Measurements from ENCODE around the gene LEKR1.

LEKR1 gene

DNA sequence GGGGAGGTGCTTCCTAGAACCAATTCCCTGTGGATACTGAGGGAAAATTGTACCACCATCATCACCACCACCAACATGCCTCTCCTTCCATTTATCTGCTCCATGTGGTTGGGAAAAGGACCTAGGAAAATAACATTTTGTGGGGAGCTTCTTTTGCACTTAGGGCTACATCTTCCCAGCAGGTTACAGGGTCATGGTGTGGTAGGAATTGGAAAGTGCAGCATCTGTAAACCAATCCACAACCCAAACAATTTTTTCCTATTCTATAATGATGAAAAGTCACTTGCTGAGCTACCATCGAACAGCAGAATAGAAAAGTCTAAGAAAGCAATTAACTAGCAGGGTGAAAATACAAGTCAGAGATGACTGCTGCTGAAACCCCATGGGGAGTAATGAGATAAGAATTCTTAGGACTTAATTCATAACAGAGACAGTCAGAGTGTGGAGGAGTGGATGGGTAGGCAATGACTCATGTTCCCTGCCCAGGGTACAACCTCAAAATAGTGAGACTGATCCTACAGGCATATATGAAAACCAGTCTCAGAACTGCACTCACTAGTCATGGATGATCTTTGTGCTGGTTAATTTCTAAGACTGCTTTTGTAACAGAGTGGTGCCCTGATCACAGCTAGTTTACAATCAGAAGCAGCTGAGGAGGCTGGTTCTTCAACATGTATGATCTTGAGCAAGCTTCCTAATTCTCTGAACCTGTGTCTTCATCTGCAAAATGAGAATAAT lies 38.1 kb upstream of the LEKR1 start:
- CTCF ChIA-PET: no interaction called here
- POLR2A ChIA-PET: no interaction called here
- TF ChIP-seq HDGF (IDR thresholded peaks at IDR 0.05; ENCODE audit: borderline replicate concordance): no peak
- TF ChIP-seq FOXA1 (IDR thresholded peaks at IDR 0.05): no peak
- TF ChIP-seq ELF4 (IDR thresholded peaks at IDR 0.05): no peak
- TF ChIP-seq ARNT (IDR thresholded peaks at IDR 0.05): no peak
- TF ChIP-seq FOXM1 (IDR thresholded peaks at IDR 0.05; ENCODE audit: borderline replicate concordance): no peak
- TF ChIP-seq CTBP1 (IDR thresholded peaks at IDR 0.05; ENCODE audit: borderline replicate concordance): no peak
- TF ChIP-seq LEF1 (IDR thresholded peaks at IDR 0.05; ENCODE audit: borderline replicate concordance): no peak
- TF ChIP-seq ZNF384 (IDR thresholded peaks at IDR 0.05): no peak
- no peak for TF ChIP-seq SUZ12 (IDR thresholded peaks at IDR 0.05)
- no peak for TF ChIP-seq L3MBTL2 (conservative IDR thresholded peaks at IDR 0.05)
- peak; percentile 12 for DNase-seq (ENCODE audit: extremely low spot score)

- no peak for DNase-seq (ENCODE audit: extremely low spot score)
- ChIA-PET POLR2A (no interaction called here), CTCF (no interaction called here)
- TF ChIP-seq CTBP1 (IDR thresholded peaks at IDR 0.05; ENCODE audit: borderline replicate concordance): no peak
- no peak for TF ChIP-seq L3MBTL2 (conservative IDR thresholded peaks at IDR 0.05)
- no peak for TF ChIP-seq TARDBP (IDR thresholded peaks at IDR 0.05)
- TF ChIP-seq SUZ12 (IDR thresholded peaks at IDR 0.05): no peak
- TF ChIP-seq ZNF384 (IDR thresholded peaks at IDR 0.05): no peak
- TF ChIP-seq, protein P1, sequence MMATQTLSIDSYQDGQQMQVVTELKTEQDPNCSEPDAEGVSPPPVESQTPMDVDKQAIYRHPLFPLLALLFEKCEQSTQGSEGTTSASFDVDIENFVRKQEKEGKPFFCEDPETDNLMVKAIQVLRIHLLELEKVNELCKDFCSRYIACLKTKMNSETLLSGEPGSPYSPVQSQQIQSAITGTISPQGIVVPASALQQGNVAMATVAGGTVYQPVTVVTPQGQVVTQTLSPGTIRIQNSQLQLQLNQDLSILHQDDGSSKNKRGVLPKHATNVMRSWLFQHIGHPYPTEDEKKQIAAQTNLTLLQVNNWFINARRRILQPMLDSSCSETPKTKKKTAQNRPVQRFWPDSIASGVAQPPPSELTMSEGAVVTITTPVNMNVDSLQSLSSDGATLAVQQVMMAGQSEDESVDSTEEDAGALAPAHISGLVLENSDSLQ (IDR thresholded peaks at IDR 0.05): no peak
- no peak for TF ChIP-seq ARNT (IDR thresholded peaks at IDR 0.05)
- no peak for TF ChIP-seq SP1 (IDR thresholded peaks at IDR 0.05)
- no peak for TF ChIP-seq LEF1 (IDR thresholded peaks at IDR 0.05; ENCODE audit: borderline replicate concordance)
- TF ChIP-seq NFRKB (IDR thresholded peaks at IDR 0.05): no peak
- no peak for TF ChIP-seq FOXM1 (IDR thresholded peaks at IDR 0.05; ENCODE audit: borderline replicate concordance)
- no peak for TF ChIP-seq FOXA1 (IDR thresholded peaks at IDR 0.05)
- TF ChIP-seq HDGF (IDR thresholded peaks at IDR 0.05; ENCODE audit: borderline replicate concordance): no peak
Observed at GRCh38 chr3:156788846-156789245, 37.3 kb upstream of the LEKR1 start.

GRCh38 chr3:156790156-156790555 lies 36.0 kb upstream of the LEKR1 start:
- CTCF ChIA-PET: no interaction called here
- TF ChIP-seq BHLHE40 (IDR thresholded peaks at IDR 0.05; ENCODE audit: borderline replicate concordance) (no peak), SP1 (IDR thresholded peaks at IDR 0.05) (no peak), ELF4 (IDR thresholded peaks at IDR 0.05) (no peak), LEF1 (IDR thresholded peaks at IDR 0.05; ENCODE audit: borderline replicate concordance) (no peak), CTBP1 (IDR thresholded peaks at IDR 0.05; ENCODE audit: borderline replicate concordance) (no peak)
- TF ChIP-seq, protein P1 (IDR thresholded peaks at IDR 0.05): no peak
- DNase-seq (ENCODE audit: extremely low spot score): no peak
- POLR2A ChIA-PET: no interaction called here

DNA sequence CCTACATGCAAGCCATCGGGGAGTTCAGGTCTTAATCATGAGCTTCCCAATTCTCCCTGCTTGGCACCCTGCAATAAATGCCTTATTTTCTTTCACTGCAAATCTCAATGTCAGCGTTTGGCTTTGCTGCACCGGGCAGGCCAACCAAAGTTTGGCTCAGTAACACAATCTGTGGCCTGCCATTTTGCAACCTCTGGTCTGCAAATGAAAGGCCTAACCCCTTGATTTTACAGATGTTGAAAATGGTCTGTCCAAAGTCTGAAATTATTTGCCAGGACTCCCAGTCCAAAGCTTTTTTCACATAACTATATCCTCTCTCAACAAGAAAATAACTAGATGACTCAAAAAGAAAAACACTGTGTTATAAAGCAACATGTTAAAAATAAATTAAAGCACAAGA lies 34.0 kb upstream of the LEKR1 start:
- ChIA-PET POLR2A (no interaction called here), CTCF (no interaction called here)
- no peak for TF ChIP-seq SP1 (IDR thresholded peaks at IDR 0.05)
- no peak for TF ChIP-seq BHLHE40 (IDR thresholded peaks at IDR 0.05; ENCODE audit: borderline replicate concordance)
- TF ChIP-seq, protein P1 (IDR thresholded peaks at IDR 0.05): no peak
- no peak for TF ChIP-seq HDGF (IDR thresholded peaks at IDR 0.05; ENCODE audit: borderline replicate concordance)
- TF ChIP-seq ZNF384 (IDR thresholded peaks at IDR 0.05): no peak
- DNase-seq (ENCODE audit: extremely low spot score): no peak

DNA sequence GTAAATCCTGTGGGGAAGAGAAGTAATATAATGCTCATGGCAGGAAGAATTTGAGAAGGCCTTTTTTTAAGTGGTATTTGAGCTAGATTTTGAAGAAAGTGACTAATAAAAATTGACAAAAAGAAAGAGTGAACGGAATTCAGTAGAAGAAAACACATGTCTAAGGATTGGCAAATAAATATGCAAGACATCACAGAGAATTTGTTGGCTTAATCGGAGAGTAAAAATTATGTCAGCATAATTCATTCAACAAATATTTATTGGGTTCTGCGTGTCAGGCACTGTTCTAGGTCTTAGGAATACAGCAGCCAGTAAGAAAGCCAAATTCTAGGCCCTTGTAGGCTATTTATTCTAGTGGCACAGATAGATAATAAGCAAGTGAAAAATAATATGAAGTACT lies 33.6 kb upstream of the LEKR1 start:
- TF ChIP-seq TARDBP (IDR thresholded peaks at IDR 0.05) (no peak), CTBP1 (IDR thresholded peaks at IDR 0.05; ENCODE audit: borderline replicate concordance) (no peak), LEF1 (IDR thresholded peaks at IDR 0.05; ENCODE audit: borderline replicate concordance) (no peak), BHLHE40 (IDR thresholded peaks at IDR 0.05; ENCODE audit: borderline replicate concordance) (no peak), L3MBTL2 (conservative IDR thresholded peaks at IDR 0.05) (no peak), NFRKB (IDR thresholded peaks at IDR 0.05) (no peak), ZNF384 (IDR thresholded peaks at IDR 0.05) (no peak), ELF4 (IDR thresholded peaks at IDR 0.05) (no peak), ARNT (IDR thresholded peaks at IDR 0.05) (no peak), HDGF (IDR thresholded peaks at IDR 0.05; ENCODE audit: borderline replicate concordance) (no peak), FOXA1 (IDR thresholded peaks at IDR 0.05) (no peak), FOXK2 (IDR thresholded peaks at IDR 0.05) (no peak), SUZ12 (IDR thresholded peaks at IDR 0.05) (no peak), SP1 (IDR thresholded peaks at IDR 0.05) (no peak), FOXM1 (IDR thresholded peaks at IDR 0.05; ENCODE audit: borderline replicate concordance) (no peak)
- TF ChIP-seq, protein P1 (IDR thresholded peaks at IDR 0.05): no peak
- DNase-seq (ENCODE audit: extremely low spot score): no peak
- CTCF ChIA-PET: no interaction called here
- POLR2A ChIA-PET: no interaction called here

GRCh38 chr3:156792945-156793344 lies 33.2 kb upstream of the LEKR1 start:
- ChIA-PET CTCF (no interaction called here), POLR2A (no interaction called here)
- TF ChIP-seq LEF1 (IDR thresholded peaks at IDR 0.05; ENCODE audit: borderline replicate concordance): no peak
- no peak for TF ChIP-seq SP1 (IDR thresholded peaks at IDR 0.05)
- no peak for TF ChIP-seq FOXM1 (IDR thresholded peaks at IDR 0.05; ENCODE audit: borderline replicate concordance)
- DNase-seq (ENCODE audit: extremely low spot score): no peak

Data from HEK293T (cell line).